Right kidney (tissue), 9 donors: ENCODE results near the gene KLK4.

Experiments used
- DNase-seq: peaks from one replicate; pipeline ENCODE4 v3.0.0-alpha.2; 2016
- long read RNA-seq, 8 donors: transcript quantifications; one replicate each; lab custom pipeline, GENCODE V29; 2026

Gene KLK4
- long read RNA-seq, donor 1, result 0 reads
- long read RNA-seq, donor 2, result 0 reads
- long read RNA-seq, donor 3, result 0 reads
- long read RNA-seq, donor 4, result 0 reads
- long read RNA-seq, donor 5, result 0 reads
- long read RNA-seq, donor 6, result 0 reads
- long read RNA-seq, donor 7, result 0 reads
- long read RNA-seq, donor 8, result 0 reads

- DNase-seq, result no peak
Observed at GRCh38 chr19:50911206-50912101, at the start of gene KLK4. Gene KLK4 (minus strand): TSS chr19:50911395. CDS start chr19:50910738, 657 bp downstream.

- no peak for DNase-seq
Observed at GRCh38 chr19:50959731-50960500, 48.7 kb upstream of the KLK4 start.

GRCh38 chr19:50957587-50957986 is 46.4 kb upstream of the KLK4 start:
- DNase-seq, result no peak

- DNase-seq, result no peak
Observed at GRCh38 chr19:50952910-50953309, 41.7 kb upstream of the KLK4 start, which contains the start of gene KLK5. Gene KLK5 (minus strand): TSS chr19:50953038. CDS start chr19:50952657, 381 bp downstream.

- DNase-seq, result no peak
Observed at GRCh38 chr19:50949861-50950260, 38.7 kb upstream of the KLK4 start.

- DNase-seq, result no peak
Observed at GRCh38 chr19:50947123-50947522, 35.9 kb upstream of the KLK4 start.

GRCh38 chr19:50944795-50945194 is 33.6 kb upstream of the KLK4 start:
- DNase-seq, result no peak

- DNase-seq, result no peak
Observed at GRCh38 chr19:50943074-50943828, 32.1 kb upstream of the KLK4 start.

- no peak for DNase-seq
Observed at GRCh38 chr19:50939596-50939995, 28.4 kb upstream of the KLK4 start.

GRCh38 chr19:50933640-50934039 is 22.4 kb upstream of the KLK4 start:
- no peak for DNase-seq

GRCh38 chr19:50932690-50933083 is 21.5 kb upstream of the KLK4 start:
- no peak for DNase-seq

- no peak for DNase-seq
Observed at GRCh38 chr19:50932018-50932689, 21.0 kb upstream of the KLK4 start.

GRCh38 chr19:50931023-50931422 is 19.8 kb upstream of the KLK4 start:
- no peak for DNase-seq

GRCh38 chr19:50928831-50929230 is 17.6 kb upstream of the KLK4 start:
- no peak for DNase-seq

GRCh38 chr19:50926144-50926543 is 14.9 kb upstream of the KLK4 start:
- no peak for DNase-seq

GRCh38 chr19:50925734-50926133 is 14.5 kb upstream of the KLK4 start:
- no peak for DNase-seq

GRCh38 chr19:50924586-50924985 is 13.4 kb upstream of the KLK4 start:
- DNase-seq, result no peak

- peak; percentile 59 for DNase-seq
Observed at GRCh38 chr19:50922317-50922853, 11.2 kb upstream of the KLK4 start.

- DNase-seq, result no peak
Observed at GRCh38 chr19:50921426-50922316, 10.5 kb upstream of the KLK4 start.

GRCh38 chr19:50916069-50916468 is 4.9 kb upstream of the KLK4 start:
- DNase-seq, result no peak
